ENCODE measurements around the gene PPP1R1C.

PPP1R1C gene

GRCh38 chr2:181972431-181973170 is 13.1 kb upstream of the PPP1R1C start:
- DNase-seq: no peak

- no peak for DNase-seq
Observed at GRCh38 chr2:181973171-181973783, 12.4 kb upstream of the PPP1R1C start.

- DNase-seq: no peak
Observed at GRCh38 chr2:181977661-181978350, 7.8 kb upstream of the PPP1R1C start.

GRCh38 chr2:181978351-181979150 is 7.1 kb upstream of the PPP1R1C start:
- no peak for DNase-seq

GRCh38 chr2:181984060-181984459 is 1.6 kb upstream of the PPP1R1C start:
- DNase-seq: no peak

- no peak for DNase-seq
Observed at GRCh38 chr2:181984814-181985631, 630 bp upstream of the PPP1R1C start.

- no peak for DNase-seq
Observed at GRCh38 chr2:181988154-181988924, 2.7 kb downstream of the PPP1R1C start.

- DNase-seq: no peak
Observed at GRCh38 chr2:181989099-181989498, 3.4 kb downstream of the PPP1R1C start.

- no peak for DNase-seq
Observed at GRCh38 chr2:181991171-181991885, 5.7 kb downstream of the PPP1R1C start.

GRCh38 chr2:181992776-181993175 is 7.1 kb downstream of the PPP1R1C start:
- DNase-seq: no peak

- no peak for DNase-seq
Observed at GRCh38 chr2:181995289-181995688, 9.6 kb downstream of the PPP1R1C start.

GRCh38 chr2:181998041-181998835 is 12.6 kb downstream of the PPP1R1C start:
- DNase-seq: no peak

- DNase-seq: no peak
Observed at GRCh38 chr2:181998891-181999654, 13.4 kb downstream of the PPP1R1C start.

GRCh38 chr2:181999911-182000310 is 14.3 kb downstream of the PPP1R1C start:
- no peak for DNase-seq

GRCh38 chr2:182004945-182005520 is 19.4 kb downstream of the PPP1R1C start:
- no peak for DNase-seq

- no peak for DNase-seq
Observed at GRCh38 chr2:182006595-182007341, 21.1 kb downstream of the PPP1R1C start.

GRCh38 chr2:182014284-182014683 is 28.6 kb downstream of the PPP1R1C start:
- no peak for DNase-seq
